B cell (primary cell): ENCODE data around the gene TUBG1. TPM values are rescaled to one million over a fixed set of nuclear protein-coding genes. Genes with fewer than 3 reads are reported as not detected.

Experiments used
- ATAC-seq: fragments of 200-7000 bp; cut with Tn5 transposase; one replicate; pipeline ENCODE4 v1.10.0; 2021; ENCODE audit warnings: low read depth, mild to moderate bottlenecking, moderate number of reproducible peaks, moderate library complexity
- CTCF ChIA-PET: fragments of 350-600 bp; sonication (Branson Sonifier 250); formaldehyde crosslinking; loops from one replicate; lab custom pipeline; 2021; ENCODE audit warnings: antibody characterized with exemption, inconsistent platforms; lab: Charles Lee
- POLR2A ChIA-PET: fragments of 350-600 bp; sonication (Branson Sonifier 250); formaldehyde crosslinking; loops from one replicate; lab custom pipeline; 2021; ENCODE audit warnings: antibody characterized with exemption; lab: Charles Lee
- DNase-seq: peaks from one replicate; pipeline ENCODE4 v3.0.0; 2013
- H2AFZ ChIP-seq: 2 replicates; pipeline ENCODE4 v1.6.1; 2012; ENCODE audit warnings: mild to moderate bottlenecking, low read depth, low read length; ENCODE audit not compliant: insufficient read depth, poor library complexity, severe bottlenecking
- H3K27ac ChIP-seq, 2 donors: 1 replicate in 1 of 2; 2 replicates in 1 of 2; pipeline ENCODE4 v1.5.1; 2012 to 2013; ENCODE audit warnings: low read length in 2 of 2, mild to moderate bottlenecking in 2 of 2, moderate library complexity in 1 of 2
- H3K27me3 ChIP-seq, 4 experiments: fragments of 200-600 bp in 1 of 4; sonication (generic) in 1 of 4; replicated peaks in 1 of 4; 1 replicate in 2 of 4; 2 replicates in 2 of 4; pipeline versions ENCODE4 v1.6.1 to v1.7.0; 2013 to 2016; ENCODE audit warnings: low read length in 3 of 4, mild to moderate bottlenecking in 2 of 4, mixed read lengths in 1 of 4, moderate library complexity in 1 of 4; ENCODE audit not compliant: insufficient read depth in 4 of 4, control insufficient read depth in 3 of 4; ENCODE audit errors: control extremely low read depth in 1 of 4
- H3K36me3 ChIP-seq, 2 experiments: replicated peaks in 1 of 2; 1 replicate in 1 of 2; 2 replicates in 1 of 2; pipeline versions ENCODE4 v1.6.1 to v1.7.1; 2013; ENCODE audit warnings: low read length in 1 of 2; ENCODE audit not compliant: insufficient read depth in 2 of 2, control insufficient read depth in 1 of 2; ENCODE audit errors: control extremely low read depth in 1 of 2, extremely low read depth in 1 of 2
- H3K4me1 ChIP-seq, 2 donors: fragments of 200-600 bp in 1 of 2; sonication (generic) in 1 of 2; 1 replicate in 1 of 2; 2 replicates in 1 of 2; pipeline versions ENCODE4 v1.5.1 to v1.6.1; 2013 to 2017; ENCODE audit warnings: low read length in 2 of 2; ENCODE audit not compliant: control insufficient read depth in 2 of 2, insufficient read depth in 2 of 2
- H3K4me2 ChIP-seq: replicated peaks from 2 replicates; pipeline ENCODE3; 2012; ENCODE audit warnings: mild to moderate bottlenecking, low read depth, low read length; ENCODE audit not compliant: poor library complexity, severe bottlenecking
- H3K4me3 ChIP-seq, 5 experiments: fragments of 200-600 bp in 1 of 5; sonication (generic) in 1 of 5; 1 replicate in 3 of 5; 2 replicates in 2 of 5; pipeline versions ENCODE4 v1.5.1 to v1.7.0; 2011 to 2016; ENCODE audit warnings: low read length in 4 of 5, mild to moderate bottlenecking in 4 of 5, low read depth in 2 of 5, control low read depth in 1 of 5, moderate library complexity in 1 of 5; ENCODE audit not compliant: insufficient read depth in 1 of 5; ENCODE audit errors: control extremely low read depth in 1 of 5, extremely low read depth in 1 of 5
- H3K79me2 ChIP-seq: fragments of 200-600 bp; sonication (generic); one replicate; pipeline ENCODE4 v1.6.0; 2016; ENCODE audit warnings: low read length; ENCODE audit not compliant: control insufficient read depth, insufficient read depth
- H3K9ac ChIP-seq: fragments of 200-600 bp; sonication (generic); 2 replicates; pipeline ENCODE4 v1.6.1; 2017; ENCODE audit warnings: mild to moderate bottlenecking, low read length, moderate library complexity
- H3K9me3 ChIP-seq, 3 donors: one replicate each; pipeline versions ENCODE4 v1.6.1 to v1.7.1; 2013; ENCODE audit warnings: low read length in 2 of 3; ENCODE audit not compliant: control insufficient read depth in 2 of 3, insufficient read depth in 1 of 3; ENCODE audit errors: control extremely low read depth in 1 of 3
- H4K20me1 ChIP-seq: 2 replicates; pipeline ENCODE4 v1.6.0; 2012; ENCODE audit warnings: mild to moderate bottlenecking, low read length; ENCODE audit not compliant: insufficient read depth, control insufficient read depth, poor library complexity, severe bottlenecking
- H3K27ac Mint-ChIP-seq: one replicate; pipeline ENCODE4 v1.8.0; 2021; ENCODE audit warnings: mixed read lengths
- H3K27me3 Mint-ChIP-seq: one replicate; pipeline ENCODE4 v1.8.0; 2021; ENCODE audit warnings: mixed read lengths
- H3K4me1 Mint-ChIP-seq: one replicate; pipeline ENCODE4 v1.8.0; 2021; ENCODE audit warnings: mixed read lengths
- H3K4me3 Mint-ChIP-seq: one replicate; pipeline ENCODE4 v1.8.0; 2021; ENCODE audit warnings: mixed read lengths
- H3K9me3 Mint-ChIP-seq: one replicate; pipeline ENCODE4 v1.8.0; 2022; ENCODE audit warnings: mixed read lengths; ENCODE audit not compliant: insufficient read depth
- EZH2 ChIP-seq: IDR thresholded peaks from 2 replicates; pipeline ENCODE4 v1.6.1; 2012; ENCODE audit warnings: borderline replicate concordance, low read depth, mild to moderate bottlenecking, moderate library complexity, low read length; ENCODE audit not compliant: insufficient read depth, poor library complexity, severe bottlenecking
- WGBS: methylation state at CpG from one replicate; pipeline ENCODE4 v1.1.5; 2013; ENCODE audit warnings: missing lambda C conversion rate; ENCODE audit not compliant: insufficient coverage; 5-methylcytosine and 5-hydroxymethylcytosine counted together
- intact Hi-C: fragments of 100-400 bp; cut with micrococcal nuclease; formaldehyde crosslinking; loops from one replicate; pipeline ENCODE4 v1.10.0; 2022
- polyA plus RNA-seq: library from polyadenylated mRNA; depleted of rRNA; stranded (reverse); fragments of >200 nt; gene quantifications from 2 replicates; pipeline ENCODE4 v1.2.3, GENCODE V29; 2012
- total RNA-seq, 2 donors: library from RNA; stranded (reverse); fragments of 120-200 nt in 1 of 2; gene quantifications; 1 replicate in 1 of 2; 2 replicates in 1 of 2; pipeline versions ENCODE4 v1.2.3 to v1.2.4, GENCODE V29; 2013 to 2022
- TF ChIP-seq, protein P1 (sequence below): fragments of 200-600 bp; IDR thresholded peaks from one replicate; pipeline ENCODE4 v1.8.0; 2022; ENCODE audit warnings: antibody characterized with exemption, mild to moderate bottlenecking

The TUBG1 gene
- total and polyA plus RNA-seq, 2 donors (not counting 1 experiment from before 2014, with no cell fraction given): 17.2 to 19.5 TPM

DNA sequence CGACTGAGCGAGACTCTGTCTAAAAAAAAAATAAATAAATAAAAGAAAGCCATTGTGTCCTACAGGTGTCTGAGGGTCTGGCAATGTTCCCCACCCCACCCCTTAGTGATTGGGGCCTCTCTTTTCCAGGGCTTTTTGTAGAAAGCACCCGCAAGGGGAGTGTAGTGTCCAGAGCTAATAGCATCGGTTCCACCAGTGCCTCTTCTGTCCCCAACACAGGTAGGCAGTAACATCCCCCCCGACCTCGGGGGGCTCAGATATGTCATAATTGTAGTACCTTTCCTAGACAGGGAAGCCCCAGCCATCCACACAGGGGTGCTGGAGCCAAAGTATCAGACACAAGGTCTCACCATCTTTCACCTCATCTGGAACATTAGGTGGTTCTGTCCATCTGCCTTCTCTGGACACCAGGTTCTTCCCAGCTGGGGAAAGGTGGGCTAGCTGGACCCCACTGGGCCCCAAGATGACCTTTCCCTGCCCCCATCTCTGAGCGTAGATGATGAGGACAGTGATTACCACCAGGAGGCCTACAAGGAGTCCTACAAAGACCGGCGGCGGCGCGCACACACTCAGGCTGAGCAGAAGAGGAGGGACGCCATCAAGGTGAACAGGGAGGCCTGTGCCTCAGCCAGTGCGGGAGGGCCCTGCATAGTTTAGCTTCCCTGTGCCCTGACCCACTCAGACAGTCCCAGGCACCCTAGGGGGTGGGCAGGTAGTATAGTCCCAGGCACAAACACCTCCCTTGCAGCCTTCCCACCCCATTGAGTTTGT lies 41.0 kb upstream of the TUBG1 start:
- POLR2A ChIA-PET: interaction anchor here (1.6 to 2.4 kb wide), 2 partner anchors 9 to 14 kb away, joined by 18 to 19 read pairs; partner anchors contain the start of gene PSMC3IP
- H4K20me1 ChIP-seq: peaks cover 13% of the 10 kb centered on the region
- CTCF ChIA-PET: interaction anchor here (1.1 to 6.4 kb wide), 4 partner anchors 9 to 40 kb away, joined by 3 to 51 read pairs (median 10); partner anchors contain the start of gene PSMC3IP
- Mint-ChIP-seq H3K27me3 (no peaks in the 10 kb centered on the region), H3K27ac (peak overlapping the region; percentile 59), H3K4me3 (peak overlapping the region; percentile 34), H3K9me3 (no peaks in the 10 kb centered on the region), H3K4me1 (peaks cover 22% of the 10 kb centered on the region)
- DNase-seq (no peak), ATAC-seq (no peak)
- TF ChIP-seq, protein P1, sequence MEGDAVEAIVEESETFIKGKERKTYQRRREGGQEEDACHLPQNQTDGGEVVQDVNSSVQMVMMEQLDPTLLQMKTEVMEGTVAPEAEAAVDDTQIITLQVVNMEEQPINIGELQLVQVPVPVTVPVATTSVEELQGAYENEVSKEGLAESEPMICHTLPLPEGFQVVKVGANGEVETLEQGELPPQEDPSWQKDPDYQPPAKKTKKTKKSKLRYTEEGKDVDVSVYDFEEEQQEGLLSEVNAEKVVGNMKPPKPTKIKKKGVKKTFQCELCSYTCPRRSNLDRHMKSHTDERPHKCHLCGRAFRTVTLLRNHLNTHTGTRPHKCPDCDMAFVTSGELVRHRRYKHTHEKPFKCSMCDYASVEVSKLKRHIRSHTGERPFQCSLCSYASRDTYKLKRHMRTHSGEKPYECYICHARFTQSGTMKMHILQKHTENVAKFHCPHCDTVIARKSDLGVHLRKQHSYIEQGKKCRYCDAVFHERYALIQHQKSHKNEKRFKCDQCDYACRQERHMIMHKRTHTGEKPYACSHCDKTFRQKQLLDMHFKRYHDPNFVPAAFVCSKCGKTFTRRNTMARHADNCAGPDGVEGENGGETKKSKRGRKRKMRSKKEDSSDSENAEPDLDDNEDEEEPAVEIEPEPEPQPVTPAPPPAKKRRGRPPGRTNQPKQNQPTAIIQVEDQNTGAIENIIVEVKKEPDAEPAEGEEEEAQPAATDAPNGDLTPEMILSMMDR: no peak
- no peak for TF ChIP-seq EZH2
- H3K4me2 ChIP-seq: peak overlapping the region; percentile 20
- H3K36me3 ChIP-seq: peaks cover 4 to 68% of the 10 kb centered on the region in 2 experiments
- H2AFZ ChIP-seq: no peak overlapping the region
- H3K79me2 ChIP-seq: peaks cover 45% of the 10 kb centered on the region
- H3K27ac ChIP-seq: peak overlapping the region in 1 of 2 donors; percentile 4
- H3K4me3 ChIP-seq: no peak overlapping the region
- H3K4me1 ChIP-seq: peaks cover 15 to 30% of the 10 kb centered on the region in 2 donors
- H3K9ac ChIP-seq: no peak overlapping the region
- H3K9me3 ChIP-seq: no peaks in the 10 kb centered on the region
- H3K27me3 ChIP-seq: no peaks in the 10 kb centered on the region
- 88% methylated on average over 10 of the region's 14 CpGs for WGBS
- intact Hi-C loops: loop anchor here (5.0 kb wide), 1 partner anchor 109 kb away; the partner anchor contains the start of gene PLEKHH3
